Inflammatory macrophage (primary cell): Measurements from ENCODE around the gene CRYBA1.

Source experiments
- DNase-seq, 2 donors: peaks; one replicate each; pipeline ENCODE4 v3.0.0-alpha.2; 2020 to 2022

CRYBA1 gene

GRCh38 chr17:29283961-29284360 is 37.3 kb downstream of the CRYBA1 start:
- DNase-seq, result no peak

- DNase-seq, result no peak
Measured at GRCh38 chr17:29289852-29290251, 43.2 kb downstream of the CRYBA1 start.

- peak; percentile 71 to 87 for DNase-seq
Measured at GRCh38 chr17:29291163-29291752, 44.6 kb downstream of the CRYBA1 start.

- peak; percentile 39 to 57 for DNase-seq
Measured at GRCh38 chr17:29292071-29292991, 45.7 kb downstream of the CRYBA1 start.

GRCh38 chr17:29292992-29293889 is 46.6 kb downstream of the CRYBA1 start:
- peak; percentile 59 to 73 for DNase-seq

GRCh38 chr17:29293890-29294579 is 47.4 kb downstream of the CRYBA1 start, which contains the start of gene NUFIP2:
Gene NUFIP2 (minus strand): TSS chr17:29294148. CDS start chr17:29294059, 89 bp downstream.
- peak; percentile 100 for DNase-seq

- no peak for DNase-seq
Measured at GRCh38 chr17:29294580-29294900, 47.9 kb downstream of the CRYBA1 start.

GRCh38 chr17:29295420-29295819 is 48.8 kb downstream of the CRYBA1 start:
- no peak for DNase-seq

GRCh38 chr17:29299031-29299430 is 52.4 kb downstream of the CRYBA1 start:
- DNase-seq, result no peak

- DNase-seq, result peak; percentile 7 to 26
Measured at GRCh38 chr17:29303386-29303785, 56.7 kb downstream of the CRYBA1 start.
